GM21576 (cell line): ENCODE results near the gene TLN1.

Experiments
- ATAC-seq: cut with Tn5 transposase; IDR thresholded peaks from one replicate; pipeline ENCODE4 v1.9.1; 2021; ENCODE audit warnings: mild to moderate bottlenecking, moderate library complexity; ENCODE audit not compliant: unreplicated experiment

Gene TLN1

GRCh38 chr9:35753466-35753865, 21.5 kb upstream of the TLN1 start:
- ATAC-seq: no peak

- ATAC-seq: no peak
Observed at GRCh38 chr9:35750256-35750531, 18.2 kb upstream of the TLN1 start.

- ATAC-seq: peak; percentile 36
Observed at GRCh38 chr9:35749515-35750255, 17.7 kb upstream of the TLN1 start.

GRCh38 chr9:35748858-35749514, 17.0 kb upstream of the TLN1 start, which contains the start of the genes GBA2 and RGP1:
GBA2 (minus strand) TSS chr9:35749228; CDS start chr9:35748704, 524 bp downstream.
RGP1 (plus strand) TSS chr9:35749287; CDS start chr9:35749756, 469 bp downstream.
- peak; percentile 73 for ATAC-seq

DNA sequence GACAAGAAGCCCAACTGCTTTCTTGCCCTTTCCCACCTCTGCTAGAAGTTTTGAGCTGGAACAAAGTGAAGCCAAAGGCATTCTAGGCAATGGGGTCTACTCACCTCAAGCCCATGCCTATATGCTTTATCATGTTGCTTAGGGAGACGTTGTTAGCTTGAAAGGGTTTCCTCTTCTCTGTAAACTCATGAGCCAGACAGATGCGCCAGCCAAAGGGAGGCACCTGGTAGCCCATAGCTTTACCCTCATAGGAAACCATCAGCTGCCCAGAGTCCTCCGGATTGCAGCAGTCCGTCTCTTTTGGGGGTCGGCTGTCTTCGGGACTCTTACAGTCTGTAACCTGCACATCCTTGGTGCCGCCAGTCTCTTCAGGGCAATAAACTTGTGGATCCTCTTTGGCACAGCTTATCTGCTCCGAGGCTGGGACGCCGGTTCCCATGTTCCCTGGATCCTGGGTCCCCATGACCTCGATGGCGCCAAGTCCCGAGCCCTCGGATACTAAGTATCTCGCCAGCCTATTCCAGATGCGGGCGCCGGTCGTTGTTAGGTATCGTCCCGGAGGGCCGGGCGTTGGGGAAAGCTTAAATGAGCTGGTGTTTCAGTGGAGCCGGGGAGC, 16.4 kb upstream of the TLN1 start:
- no peak for ATAC-seq

DNA sequence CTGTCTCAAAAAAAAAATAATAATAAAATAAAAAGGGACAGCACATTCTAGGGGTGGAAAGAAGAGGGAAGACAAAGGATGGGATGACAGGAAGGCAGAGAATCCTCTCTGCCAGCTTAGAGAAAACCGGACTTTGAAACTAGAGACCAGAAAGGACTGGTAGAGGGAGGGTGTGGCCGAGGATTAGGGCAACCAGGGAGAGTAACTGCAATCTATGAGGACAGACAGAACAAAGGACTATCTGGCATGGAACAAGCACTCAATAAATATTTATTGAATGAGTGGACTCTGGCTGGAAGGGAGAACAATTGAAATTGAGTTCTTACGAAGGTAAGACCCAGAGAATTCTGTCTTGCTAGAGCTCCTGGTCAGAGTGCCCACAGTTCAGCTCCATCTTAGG, 14.6 kb upstream of the TLN1 start:
- ATAC-seq: no peak

DNA sequence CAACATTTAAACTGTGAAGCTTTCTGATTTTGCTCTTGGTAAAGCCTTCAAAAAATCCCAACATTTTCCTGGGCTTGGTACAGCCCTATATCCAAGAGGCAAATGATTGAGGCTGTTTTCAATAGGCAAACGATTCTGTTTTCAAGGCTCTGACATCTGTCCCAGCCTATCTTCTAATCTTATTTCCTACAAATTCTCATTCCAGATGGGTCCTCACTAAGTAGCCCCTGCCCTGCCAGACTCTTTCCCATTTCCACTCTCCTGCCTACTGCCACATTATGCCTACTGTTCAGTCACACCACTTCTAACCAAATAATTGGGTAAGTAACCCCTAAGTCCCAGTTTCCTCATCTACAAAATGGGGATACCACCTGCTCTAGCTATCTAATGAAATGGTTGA, 13.6 kb upstream of the TLN1 start:
- ATAC-seq: no peak

DNA sequence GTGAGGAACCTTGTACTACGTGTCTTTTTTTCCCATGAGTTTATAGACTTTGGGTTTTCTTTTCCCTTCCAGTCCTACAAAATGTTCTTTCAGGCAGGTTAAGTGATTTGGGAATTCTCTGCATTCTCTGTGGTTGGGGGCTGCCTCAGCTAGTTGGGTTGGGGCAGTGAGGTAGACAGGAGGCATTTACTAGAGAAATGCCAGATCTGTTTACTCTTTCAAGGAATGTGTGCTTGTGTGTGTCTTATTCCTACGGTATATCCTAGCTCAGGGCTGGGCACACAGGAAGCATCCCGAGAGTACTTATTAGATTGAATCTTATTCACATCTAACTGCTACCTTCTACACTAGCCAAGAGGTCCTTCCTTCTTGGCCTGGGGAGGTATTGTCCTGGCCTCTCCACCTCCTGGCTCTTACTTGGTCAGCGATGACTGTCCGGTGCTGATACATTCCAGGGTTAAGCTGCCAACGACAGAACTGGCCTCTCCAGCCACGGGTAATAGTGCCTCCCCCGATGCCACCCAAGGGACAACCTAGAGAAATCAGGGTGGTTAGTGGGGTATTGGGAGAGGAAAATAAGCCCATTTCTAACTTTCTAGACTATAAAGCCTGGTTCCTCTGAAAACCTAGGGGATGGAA, 12.0 kb upstream of the TLN1 start:
- no peak for ATAC-seq

GRCh38 chr9:35743452-35743851, 11.5 kb upstream of the TLN1 start:
- no peak for ATAC-seq

DNA sequence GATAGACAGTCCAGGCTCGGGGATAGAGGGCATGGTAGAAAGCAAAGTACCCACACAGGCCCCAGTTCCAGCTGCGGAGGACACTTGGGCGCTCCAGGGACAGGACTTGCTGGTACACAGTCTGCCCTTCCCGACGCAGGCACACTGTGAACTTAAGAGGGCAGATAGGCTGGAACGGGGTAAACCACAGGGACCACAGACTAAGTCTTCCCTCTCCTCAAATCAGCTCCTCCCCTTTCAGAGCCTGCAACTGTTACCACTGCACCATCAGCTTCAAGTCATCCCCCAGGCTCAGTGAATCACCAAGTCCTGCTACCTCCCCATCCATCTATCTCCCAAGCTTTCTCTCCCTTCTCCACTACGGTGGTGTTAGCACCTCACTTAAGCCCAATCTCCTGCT, 9.7 kb upstream of the TLN1 start:
- no peak for ATAC-seq

DNA sequence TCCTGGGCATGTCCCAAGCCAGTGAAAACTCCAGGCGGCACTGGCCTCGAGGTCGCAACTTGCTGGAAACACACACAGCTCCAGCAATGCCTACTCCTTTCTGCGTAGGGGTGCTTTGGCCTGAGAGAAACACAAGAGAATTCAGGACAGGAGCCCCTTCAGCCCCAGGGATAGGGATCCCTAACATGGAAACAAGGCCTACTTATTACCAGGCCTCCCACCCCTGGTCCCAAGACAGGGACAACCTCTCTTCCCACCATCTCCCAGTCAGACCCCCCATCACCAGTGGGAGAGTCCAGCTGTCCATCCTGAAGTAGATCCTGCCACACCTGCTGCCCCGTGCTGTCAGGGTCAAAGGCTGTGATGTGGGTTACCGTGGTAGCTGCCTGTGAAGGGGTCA, 8.2 kb upstream of the TLN1 start:
- ATAC-seq: no peak

GRCh38 chr9:35738924-35739323, 6.9 kb upstream of the TLN1 start:
- no peak for ATAC-seq

DNA sequence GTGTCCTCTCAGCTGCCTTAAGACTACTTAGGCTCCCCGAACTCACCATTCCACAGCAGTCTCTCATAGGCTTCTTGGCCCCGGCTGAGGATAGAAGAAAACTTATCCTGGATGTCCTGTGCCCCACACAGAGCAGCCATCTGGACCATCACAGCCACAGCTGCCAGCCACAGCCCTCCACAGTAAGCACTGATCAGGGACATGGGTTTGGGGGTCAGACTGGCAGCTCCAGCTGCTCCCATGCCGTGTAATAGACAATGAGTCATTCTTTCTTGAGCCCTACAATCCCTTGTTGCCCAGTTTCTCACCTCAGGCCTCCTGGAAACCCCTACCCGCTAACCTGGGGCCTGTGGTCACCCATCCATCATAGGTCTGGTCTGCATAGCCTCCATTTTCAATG, 6.2 kb upstream of the TLN1 start:
- no peak for ATAC-seq

DNA sequence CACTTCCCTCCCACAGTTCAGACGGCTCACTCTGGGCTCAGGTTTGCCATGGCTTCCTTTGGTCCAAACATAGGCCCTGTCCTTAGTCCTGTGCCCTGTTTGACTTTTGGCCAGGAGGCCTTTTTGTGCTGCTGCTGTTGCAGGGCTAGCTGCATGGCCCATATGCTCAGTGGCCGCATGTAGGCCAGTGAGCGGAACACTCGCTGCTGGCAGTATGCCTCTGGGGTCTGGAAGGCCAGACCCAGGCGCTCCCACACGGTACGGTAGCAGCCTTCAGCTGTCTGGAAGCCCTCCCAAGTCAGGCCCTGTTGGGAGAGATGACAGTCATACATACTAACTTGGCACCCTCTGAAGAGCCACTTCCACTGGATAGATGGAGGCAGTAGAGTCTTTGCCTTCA, 5.1 kb upstream of the TLN1 start:
- ATAC-seq: no peak

DNA sequence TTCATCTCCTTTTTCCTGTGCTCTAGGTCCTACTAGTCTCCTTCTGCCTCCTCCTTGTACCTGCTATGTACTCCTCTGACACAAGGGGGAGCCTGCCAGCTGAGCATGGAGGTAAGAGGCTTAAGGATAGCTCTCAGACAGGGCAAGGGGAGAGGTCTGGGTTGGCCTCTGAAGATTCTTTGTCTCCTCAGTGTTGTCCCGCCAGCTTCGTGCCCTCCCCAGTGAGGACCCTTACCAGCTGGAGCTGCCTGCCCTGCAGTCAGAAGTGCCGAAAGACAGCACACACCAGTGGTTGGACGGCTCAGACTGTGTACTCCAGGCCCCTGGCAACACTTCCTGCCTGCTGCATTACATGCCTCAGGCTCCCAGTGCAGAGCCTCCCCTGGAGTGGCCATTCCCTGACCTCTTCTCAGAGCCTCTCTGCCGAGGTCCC, 4.2 kb upstream of the TLN1 start:
- ATAC-seq: no peak

GRCh38 chr9:35734096-35734495, 2.1 kb upstream of the TLN1 start:
- no peak for ATAC-seq

DNA sequence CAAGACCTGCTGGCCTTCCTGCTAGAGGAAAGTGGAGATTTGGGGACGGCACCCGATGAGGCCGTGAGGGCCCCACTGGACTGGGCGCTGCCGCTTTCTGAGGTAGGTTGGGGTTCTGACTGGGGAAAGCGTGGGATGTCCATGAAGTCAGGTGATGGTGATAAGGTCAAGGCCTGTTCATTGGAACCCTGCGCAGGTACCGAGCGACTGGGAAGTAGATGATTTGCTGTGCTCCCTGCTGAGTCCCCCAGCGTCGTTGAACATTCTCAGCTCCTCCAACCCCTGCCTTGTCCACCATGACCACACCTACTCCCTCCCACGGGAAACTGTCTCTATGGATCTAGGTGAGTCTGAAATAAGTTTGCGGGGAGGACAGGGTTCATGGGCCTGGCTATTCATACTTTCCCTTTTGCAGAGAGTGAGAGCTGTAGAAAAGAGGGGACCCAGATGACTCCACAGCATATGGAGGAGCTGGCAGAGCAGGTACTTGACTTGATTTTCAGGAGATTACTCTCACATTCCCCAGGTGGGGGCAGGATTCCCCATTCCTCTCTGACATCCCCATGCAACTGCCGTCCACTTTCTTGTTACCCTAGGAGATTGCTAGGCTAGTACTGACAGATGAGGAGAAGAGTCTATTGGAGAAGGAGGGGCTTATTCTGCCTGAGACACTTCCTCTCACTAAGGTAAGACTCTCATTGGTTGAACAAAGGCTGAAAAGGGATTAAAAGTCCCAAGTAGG, 976 bp upstream of the TLN1 start:
- peak; percentile 0 for ATAC-seq

DNA sequence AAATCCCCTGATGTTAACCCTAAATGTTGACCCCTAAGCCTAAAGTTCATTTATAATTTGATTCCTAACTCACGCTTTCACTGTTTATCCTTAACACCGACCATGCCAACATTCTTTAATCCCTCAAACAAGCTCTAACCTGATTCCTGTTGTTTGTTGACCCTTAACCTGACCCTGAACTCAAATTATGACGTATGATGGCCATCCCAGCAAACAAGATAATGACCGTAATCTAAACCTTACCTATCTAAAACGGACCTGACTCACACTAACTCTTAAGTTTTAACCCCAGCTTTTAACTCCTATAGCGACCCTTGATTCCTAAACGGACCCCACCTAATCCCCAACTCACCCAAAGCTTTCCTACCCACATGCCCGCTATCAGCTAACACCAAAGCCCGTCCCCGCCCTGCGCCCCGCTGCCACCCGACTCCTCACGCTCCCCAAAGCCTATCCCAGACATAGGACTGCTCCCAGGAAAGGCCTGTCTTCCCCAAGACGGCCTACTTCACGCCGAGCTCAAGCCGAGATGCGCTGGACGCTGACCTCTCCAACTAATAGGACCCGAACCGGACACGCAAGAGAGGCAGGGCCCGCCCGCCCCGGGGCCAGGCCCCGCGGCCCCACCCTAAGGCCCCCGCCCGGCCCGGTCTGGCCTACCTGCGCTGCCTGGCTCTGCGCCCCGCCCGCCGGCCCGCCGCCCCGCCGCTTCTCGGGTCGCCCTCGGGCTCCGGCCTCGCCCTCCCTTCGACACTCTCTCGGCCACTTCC, 395 bp downstream of the TLN1 start:
- ATAC-seq: no peak

- ATAC-seq: no peak
Observed at GRCh38 chr9:35730486-35730854, 1.5 kb downstream of the TLN1 start.

DNA sequence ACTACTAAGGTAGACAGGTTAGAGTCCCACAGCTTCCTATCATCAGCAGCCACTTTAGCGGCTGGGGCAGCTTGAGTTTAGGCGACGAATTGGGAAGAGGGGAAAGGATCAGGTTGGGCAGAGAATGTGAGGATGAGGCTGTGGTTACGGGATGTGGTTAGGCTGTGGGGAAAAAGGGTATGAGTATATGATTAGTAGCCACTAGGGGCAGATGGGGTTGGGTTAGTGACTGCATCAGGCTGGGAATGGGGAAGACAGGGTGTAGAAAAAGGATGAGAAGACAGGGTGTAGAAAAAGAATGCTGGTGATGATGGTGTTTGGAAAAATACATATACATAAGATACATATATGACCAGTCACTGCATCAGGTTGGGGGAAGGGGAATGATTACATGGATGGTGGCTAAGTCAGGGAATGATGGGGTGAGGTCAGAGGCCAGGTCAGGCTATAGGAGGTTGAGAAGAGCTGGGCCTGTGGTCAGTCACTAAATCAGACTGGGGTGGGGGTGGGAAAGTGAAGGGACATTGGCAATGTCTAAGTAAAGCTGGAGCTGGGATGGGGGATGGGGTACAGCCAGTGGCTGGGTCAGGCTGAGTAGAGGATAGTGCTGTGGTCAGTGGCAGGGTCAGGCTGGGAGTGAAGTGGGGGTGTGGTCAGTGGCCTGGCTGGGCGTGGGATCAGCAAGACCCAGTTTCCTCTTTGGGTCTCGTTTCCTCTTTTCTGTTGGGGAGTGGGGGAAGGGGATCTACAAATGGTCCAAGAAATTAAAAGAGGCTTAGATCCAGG, 2.1 kb downstream of the TLN1 start:
- ATAC-seq: no peak
